Neutrophil (primary cell): ENCODE results near the gene TRMU.

Experiments
- H3K27ac ChIP-seq: fragments of 200-600 bp; sonication (generic); 2 replicates; pipeline ENCODE4 v1.5.1; 2016; ENCODE audit warnings: mild to moderate bottlenecking, moderate library complexity
- H3K27me3 ChIP-seq: fragments of 200-600 bp; sonication (generic); 2 replicates; pipeline ENCODE4 v1.6.0; 2016; ENCODE audit warnings: mild to moderate bottlenecking
- H3K36me3 ChIP-seq: fragments of 200-600 bp; sonication (generic); 2 replicates; pipeline ENCODE4 v1.5.1; 2017
- H3K4me1 ChIP-seq, 2 experiments: fragments of 200-600 bp in 1 of 2; sonication (generic) in 1 of 2; 1 replicate in 1 of 2; 2 replicates in 1 of 2; pipeline versions ENCODE4 v1.5.1 to v1.6.1; 2013 to 2016; ENCODE audit warnings: low read depth in 1 of 2, low read length in 1 of 2, mild to moderate bottlenecking in 1 of 2, moderate library complexity in 1 of 2; ENCODE audit not compliant: control insufficient read depth in 1 of 2, insufficient read depth in 1 of 2
- H3K4me3 ChIP-seq, 2 experiments: fragments of 200-600 bp in 1 of 2; sonication (generic) in 1 of 2; 1 replicate in 1 of 2; 2 replicates in 1 of 2; pipeline ENCODE4 v1.5.1; 2013 to 2016; ENCODE audit warnings: low read depth in 1 of 2, low read length in 1 of 2, mild to moderate bottlenecking in 1 of 2, moderate library complexity in 1 of 2
- H3K9me3 ChIP-seq: fragments of 200-600 bp; sonication (generic); 2 replicates; pipeline ENCODE4 v1.5.1; 2016
- CTCF ChIP-seq: fragments of 200-600 bp; sonication (generic); IDR thresholded peaks from 2 replicates; pipeline ENCODE4 v1.5.1; 2016; ENCODE audit warnings: antibody characterized with exemption

TRMU gene

DNA sequence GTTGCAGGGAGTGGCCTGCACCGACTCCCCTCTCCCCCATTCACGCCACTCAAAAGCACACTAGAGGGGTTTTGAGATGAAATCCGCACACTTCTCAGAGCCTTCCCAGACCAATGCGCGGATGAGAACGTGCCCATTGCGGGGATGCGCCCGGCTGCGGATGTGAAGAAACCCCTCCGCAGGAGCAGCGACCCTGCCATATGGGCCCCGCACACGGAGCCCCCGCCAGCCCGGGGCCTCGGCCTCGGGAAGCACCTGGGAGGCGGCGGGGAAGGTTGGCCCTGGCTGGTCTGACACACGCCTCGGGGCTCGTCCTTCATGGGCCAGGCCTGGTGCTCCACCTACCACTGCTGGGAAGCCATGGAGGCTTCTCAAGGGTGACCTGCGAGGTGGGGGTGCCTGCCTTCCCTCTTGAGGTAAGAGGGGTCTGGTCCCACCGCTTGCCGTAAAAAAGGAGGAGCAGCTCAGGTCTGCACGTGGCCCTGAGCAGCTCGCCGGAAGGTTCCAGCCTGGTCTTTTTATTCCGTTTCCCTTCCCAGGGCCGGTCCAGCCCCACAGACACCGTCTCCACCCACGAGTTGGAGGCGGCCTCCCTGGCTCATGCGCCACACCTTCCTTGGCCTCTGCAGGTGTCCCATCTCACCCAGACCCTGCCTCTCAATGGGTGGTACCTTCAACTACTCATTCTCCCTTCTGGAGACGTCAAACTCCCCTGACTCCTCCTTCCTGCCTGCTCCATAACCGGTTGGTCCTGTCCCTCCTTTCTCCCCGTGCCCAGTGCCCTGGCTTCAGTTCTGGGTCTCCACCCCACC lies 39.4 kb downstream of the TRMU start:
- H3K36me3 ChIP-seq, result no peaks in the 10 kb centered on the region
- H3K9me3 ChIP-seq, result no peaks in the 10 kb centered on the region
- no peak for TF ChIP-seq CTCF
- H3K27me3 ChIP-seq, result peaks cover 39% of the 10 kb centered on the region
- H3K4me1 ChIP-seq, result no peaks in the 10 kb centered on the region
- no peak overlapping the region for H3K4me3 ChIP-seq
- no peak overlapping the region for H3K27ac ChIP-seq

GRCh38 chr22:46376111-46376510 lies 40.6 kb downstream of the TRMU start:
- Histone ChIP-seq H3K4me1 (no peaks in the 10 kb centered on the region), H3K27me3 (peaks cover 33% of the 10 kb centered on the region), H3K27ac (no peak overlapping the region), H3K4me3 (no peak overlapping the region), H3K9me3 (no peaks in the 10 kb centered on the region), H3K36me3 (no peaks in the 10 kb centered on the region)
- no peak for TF ChIP-seq CTCF

- Histone ChIP-seq H3K27ac (no peak overlapping the region), H3K36me3 (no peaks in the 10 kb centered on the region), H3K9me3 (no peaks in the 10 kb centered on the region), H3K4me1 (no peaks in the 10 kb centered on the region), H3K27me3 (peaks cover 32% of the 10 kb centered on the region), H3K4me3 (no peak overlapping the region)
- no peak for TF ChIP-seq CTCF
Observed at GRCh38 chr22:46376908-46377524, 41.5 kb downstream of the TRMU start.

- H3K4me3 ChIP-seq, result no peak overlapping the region
- no peaks in the 10 kb centered on the region for H3K4me1 ChIP-seq
- H3K27ac ChIP-seq, result no peak overlapping the region
- TF ChIP-seq CTCF, result no peak
- peaks cover 24% of the 10 kb centered on the region for H3K27me3 ChIP-seq
- H3K9me3 ChIP-seq, result no peaks in the 10 kb centered on the region
- H3K36me3 ChIP-seq, result no peaks in the 10 kb centered on the region
Observed at GRCh38 chr22:46377525-46378425, 42.3 kb downstream of the TRMU start.

- Histone ChIP-seq H3K4me3 (no peak overlapping the region), H3K4me1 (no peaks in the 10 kb centered on the region), H3K27me3 (peaks cover 17% of the 10 kb centered on the region), H3K27ac (no peak overlapping the region), H3K9me3 (no peaks in the 10 kb centered on the region), H3K36me3 (no peaks in the 10 kb centered on the region)
- no peak for TF ChIP-seq CTCF
Observed at GRCh38 chr22:46378426-46379065, 43.0 kb downstream of the TRMU start.
